K562 (cell line): ENCODE measurements around the gene ABHD12. TPM values are rescaled to one million over a fixed set of nuclear protein-coding genes. Genes with fewer than 3 reads are reported as not detected.

Source experiments
- polyA plus RNA-seq, 8 experiments: library from polyadenylated mRNA; depleted of rRNA in 4 of 8; stranded (reverse) in 5 of 8; unstranded in 3 of 8; fragments of >200 nt; fragmentation: Nextera tagmentation in 2 of 8; fragmentation: Illumina TruSeq in 1 of 8; extraction: Ambion mirVana in 2 of 8; extraction: Trizol in 1 of 8; gene quantifications; 2 replicates each; pipeline versions ENCODE4 v1.2.1 to v1.2.3, GENCODE V29; 2011 to 2014; ENCODE audit warnings: inconsistent platforms in 1 of 8, missing spikeins in 1 of 8
- total RNA-seq, 7 experiments: library from RNA; depleted of rRNA in 6 of 7; stranded (reverse); fragments of >200 nt in 6 of 7; fragmentation: Illumina TruSeq in 2 of 7; extraction: Trizol in 2 of 7; gene quantifications; 2 replicates each; pipeline versions ENCODE4 v1.2.1 to v1.2.3, GENCODE V29; 2011 to 2021; ENCODE audit warnings: low replicate concordance in 1 of 7
- TF ChIP-seq, protein P1 (sequence below): fragments of 200-600 bp; sonication (generic); IDR thresholded peaks from one replicate; pipeline ENCODE4 v1.6.1; 2012; ENCODE audit warnings: mild to moderate bottlenecking, low read depth, low read length, inconsistent platforms

Gene ABHD12
- total and polyA plus RNA-seq, 9 of the 15 experiments (the other 6 are each of a cell fraction or from before 2014, with no cell fraction given), result 0.65 to 15.6 (median 9.1) TPM

DNA sequence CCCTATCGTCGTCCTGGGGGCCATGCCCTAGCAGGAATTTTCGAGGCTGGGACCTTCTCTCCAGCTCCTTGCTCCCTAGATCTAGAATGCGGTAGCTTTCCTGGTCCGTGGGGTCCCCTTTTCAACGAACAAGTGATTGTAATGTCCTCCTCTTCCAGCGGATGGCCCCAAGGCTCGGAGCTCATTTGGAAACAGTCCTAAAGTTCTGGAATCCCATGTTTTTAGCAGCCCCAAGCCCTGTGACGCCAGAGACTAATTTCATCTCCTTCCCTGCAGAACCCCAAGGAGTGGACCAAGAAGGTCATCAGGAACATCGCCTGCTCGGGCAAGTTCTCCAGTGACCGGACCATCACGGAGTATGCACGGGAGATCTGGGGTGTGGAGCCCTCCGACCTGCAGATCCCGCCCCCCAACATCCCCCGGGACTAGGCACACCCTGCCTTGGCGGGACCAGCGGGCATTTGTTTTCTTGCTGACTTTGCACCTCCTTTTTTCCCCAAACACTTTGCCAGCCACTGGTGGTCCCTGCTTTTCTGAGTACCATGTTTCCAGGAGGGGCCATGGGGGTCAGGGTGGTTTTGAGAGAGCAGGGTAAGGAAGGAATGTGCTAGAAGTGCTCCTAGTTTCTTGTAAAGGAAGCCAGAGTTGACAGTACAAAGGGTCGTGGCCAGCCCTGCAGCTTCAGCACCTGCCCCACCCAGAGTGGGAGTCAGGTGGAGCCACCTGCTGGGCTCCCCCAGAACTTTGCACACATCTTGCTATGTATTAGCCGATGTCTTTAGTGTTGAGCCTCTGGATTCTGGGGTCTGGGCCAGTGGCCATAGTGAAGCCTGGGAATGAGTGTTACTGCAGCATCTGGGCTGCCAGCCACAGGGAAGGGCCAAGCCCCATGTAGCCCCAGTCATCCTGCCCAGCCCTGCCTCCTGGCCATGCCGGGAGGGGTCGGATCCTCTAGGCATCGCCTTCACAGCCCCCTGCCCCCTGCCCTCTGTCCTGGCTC, 94.2 kb downstream of the ABHD12 start (continued):
- TF ChIP-seq, protein P1, sequence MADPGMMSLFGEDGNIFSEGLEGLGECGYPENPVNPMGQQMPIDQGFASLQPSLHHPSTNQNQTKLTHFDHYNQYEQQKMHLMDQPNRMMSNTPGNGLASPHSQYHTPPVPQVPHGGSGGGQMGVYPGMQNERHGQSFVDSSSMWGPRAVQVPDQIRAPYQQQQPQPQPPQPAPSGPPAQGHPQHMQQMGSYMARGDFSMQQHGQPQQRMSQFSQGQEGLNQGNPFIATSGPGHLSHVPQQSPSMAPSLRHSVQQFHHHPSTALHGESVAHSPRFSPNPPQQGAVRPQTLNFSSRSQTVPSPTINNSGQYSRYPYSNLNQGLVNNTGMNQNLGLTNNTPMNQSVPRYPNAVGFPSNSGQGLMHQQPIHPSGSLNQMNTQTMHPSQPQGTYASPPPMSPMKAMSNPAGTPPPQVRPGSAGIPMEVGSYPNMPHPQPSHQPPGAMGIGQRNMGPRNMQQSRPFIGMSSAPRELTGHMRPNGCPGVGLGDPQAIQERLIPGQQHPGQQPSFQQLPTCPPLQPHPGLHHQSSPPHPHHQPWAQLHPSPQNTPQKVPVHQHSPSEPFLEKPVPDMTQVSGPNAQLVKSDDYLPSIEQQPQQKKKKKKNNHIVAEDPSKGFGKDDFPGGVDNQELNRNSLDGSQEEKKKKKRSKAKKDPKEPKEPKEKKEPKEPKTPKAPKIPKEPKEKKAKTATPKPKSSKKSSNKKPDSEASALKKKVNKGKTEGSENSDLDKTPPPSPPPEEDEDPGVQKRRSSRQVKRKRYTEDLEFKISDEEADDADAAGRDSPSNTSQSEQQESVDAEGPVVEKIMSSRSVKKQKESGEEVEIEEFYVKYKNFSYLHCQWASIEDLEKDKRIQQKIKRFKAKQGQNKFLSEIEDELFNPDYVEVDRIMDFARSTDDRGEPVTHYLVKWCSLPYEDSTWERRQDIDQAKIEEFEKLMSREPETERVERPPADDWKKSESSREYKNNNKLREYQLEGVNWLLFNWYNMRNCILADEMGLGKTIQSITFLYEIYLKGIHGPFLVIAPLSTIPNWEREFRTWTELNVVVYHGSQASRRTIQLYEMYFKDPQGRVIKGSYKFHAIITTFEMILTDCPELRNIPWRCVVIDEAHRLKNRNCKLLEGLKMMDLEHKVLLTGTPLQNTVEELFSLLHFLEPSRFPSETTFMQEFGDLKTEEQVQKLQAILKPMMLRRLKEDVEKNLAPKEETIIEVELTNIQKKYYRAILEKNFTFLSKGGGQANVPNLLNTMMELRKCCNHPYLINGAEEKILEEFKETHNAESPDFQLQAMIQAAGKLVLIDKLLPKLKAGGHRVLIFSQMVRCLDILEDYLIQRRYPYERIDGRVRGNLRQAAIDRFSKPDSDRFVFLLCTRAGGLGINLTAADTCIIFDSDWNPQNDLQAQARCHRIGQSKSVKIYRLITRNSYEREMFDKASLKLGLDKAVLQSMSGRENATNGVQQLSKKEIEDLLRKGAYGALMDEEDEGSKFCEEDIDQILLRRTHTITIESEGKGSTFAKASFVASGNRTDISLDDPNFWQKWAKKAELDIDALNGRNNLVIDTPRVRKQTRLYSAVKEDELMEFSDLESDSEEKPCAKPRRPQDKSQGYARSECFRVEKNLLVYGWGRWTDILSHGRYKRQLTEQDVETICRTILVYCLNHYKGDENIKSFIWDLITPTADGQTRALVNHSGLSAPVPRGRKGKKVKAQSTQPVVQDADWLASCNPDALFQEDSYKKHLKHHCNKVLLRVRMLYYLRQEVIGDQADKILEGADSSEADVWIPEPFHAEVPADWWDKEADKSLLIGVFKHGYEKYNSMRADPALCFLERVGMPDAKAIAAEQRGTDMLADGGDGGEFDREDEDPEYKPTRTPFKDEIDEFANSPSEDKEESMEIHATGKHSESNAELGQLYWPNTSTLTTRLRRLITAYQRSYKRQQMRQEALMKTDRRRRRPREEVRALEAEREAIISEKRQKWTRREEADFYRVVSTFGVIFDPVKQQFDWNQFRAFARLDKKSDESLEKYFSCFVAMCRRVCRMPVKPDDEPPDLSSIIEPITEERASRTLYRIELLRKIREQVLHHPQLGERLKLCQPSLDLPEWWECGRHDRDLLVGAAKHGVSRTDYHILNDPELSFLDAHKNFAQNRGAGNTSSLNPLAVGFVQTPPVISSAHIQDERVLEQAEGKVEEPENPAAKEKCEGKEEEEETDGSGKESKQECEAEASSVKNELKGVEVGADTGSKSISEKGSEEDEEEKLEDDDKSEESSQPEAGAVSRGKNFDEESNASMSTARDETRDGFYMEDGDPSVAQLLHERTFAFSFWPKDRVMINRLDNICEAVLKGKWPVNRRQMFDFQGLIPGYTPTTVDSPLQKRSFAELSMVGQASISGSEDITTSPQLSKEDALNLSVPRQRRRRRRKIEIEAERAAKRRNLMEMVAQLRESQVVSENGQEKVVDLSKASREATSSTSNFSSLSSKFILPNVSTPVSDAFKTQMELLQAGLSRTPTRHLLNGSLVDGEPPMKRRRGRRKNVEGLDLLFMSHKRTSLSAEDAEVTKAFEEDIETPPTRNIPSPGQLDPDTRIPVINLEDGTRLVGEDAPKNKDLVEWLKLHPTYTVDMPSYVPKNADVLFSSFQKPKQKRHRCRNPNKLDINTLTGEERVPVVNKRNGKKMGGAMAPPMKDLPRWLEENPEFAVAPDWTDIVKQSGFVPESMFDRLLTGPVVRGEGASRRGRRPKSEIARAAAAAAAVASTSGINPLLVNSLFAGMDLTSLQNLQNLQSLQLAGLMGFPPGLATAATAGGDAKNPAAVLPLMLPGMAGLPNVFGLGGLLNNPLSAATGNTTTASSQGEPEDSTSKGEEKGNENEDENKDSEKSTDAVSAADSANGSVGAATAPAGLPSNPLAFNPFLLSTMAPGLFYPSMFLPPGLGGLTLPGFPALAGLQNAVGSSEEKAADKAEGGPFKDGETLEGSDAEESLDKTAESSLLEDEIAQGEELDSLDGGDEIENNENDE, result no peak
- TF ChIP-seq, all 486 proteins: peak for 4
